ENCODE measurements around the gene CIZ1. TPM values are rescaled to one million over a fixed set of nuclear protein-coding genes. Genes with fewer than 3 reads are reported as not detected.
A peak's percentile ranks its signal among the peaks of the same experiment; 100 is the strongest.

The CIZ1 gene
- total and polyA plus RNA-seq, 4 donors = 36.6 to 83.7 (median 50.5) TPM

DNA sequence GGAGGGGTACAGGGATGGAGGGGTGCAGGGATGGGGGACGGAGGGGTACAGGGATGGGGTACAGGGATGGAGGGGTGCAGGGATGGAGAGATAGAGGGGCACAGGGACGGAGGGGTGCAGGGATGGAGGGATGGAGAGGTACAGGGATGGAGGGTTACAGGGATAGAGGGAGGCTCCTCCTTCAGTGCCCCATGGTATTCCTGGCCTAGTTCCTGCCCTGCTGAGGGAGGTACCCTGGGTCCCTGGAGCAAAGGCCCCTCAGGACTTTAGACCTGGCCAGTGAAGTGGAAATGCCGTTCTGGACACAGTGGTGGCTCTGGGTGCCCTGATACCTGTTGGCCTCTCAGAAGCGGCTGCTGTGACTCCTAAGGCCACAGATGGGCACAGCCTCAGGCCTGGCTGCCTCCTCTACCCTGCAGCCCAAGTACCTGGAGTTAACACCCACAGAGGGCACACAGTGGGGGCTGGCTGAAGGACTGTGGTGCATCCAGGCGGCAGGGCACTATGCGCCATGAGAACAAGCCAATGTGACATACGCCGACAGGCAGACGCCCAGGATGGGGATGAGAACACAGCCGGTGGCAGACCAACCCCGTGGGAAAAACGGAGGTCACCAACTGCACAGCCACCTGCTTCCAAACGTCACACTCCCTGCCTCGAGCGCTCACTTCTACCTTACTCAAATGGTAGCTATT lies 72.3 kb downstream of the CIZ1 start:
- no peaks in the 10 kb centered on the region for H3K27me3 ChIP-seq (ENCODE audit: control insufficient read depth in 3 of 3, insufficient read depth in 3 of 3, low read length in 2 of 3)
- ATAC-seq (ENCODE audit: insufficient read depth, low FRiP score) (no peak), DNase-seq (no peak)
- H3K36me3 ChIP-seq (ENCODE audit: control insufficient read depth in 4 of 4, insufficient read depth in 4 of 4, low read length in 4 of 4) = peaks cover 0 to 32% (median 3%) of the 10 kb centered on the region in 4 donors
- no peak for TF ChIP-seq CTCF (IDR thresholded peaks at IDR 0.05; ENCODE audit: control extremely low read depth, extremely low read depth)
- 81 to 90% methylated on average over 15 of the region's 15 CpGs for WGBS, 2 donors
- H3K27ac ChIP-seq (ENCODE audit: low read depth in 1 of 2, low read length in 1 of 2) = no peak overlapping the region
- H3K4me3 ChIP-seq = no peak overlapping the region
- peaks cover 0 to 7% (median 0%) of the 10 kb centered on the region in 5 donors for H3K4me1 ChIP-seq (ENCODE audit: control insufficient read depth in 5 of 5, insufficient read depth in 5 of 5, low read length in 5 of 5)
- no peaks in the 10 kb centered on the region for H3K9me3 ChIP-seq (ENCODE audit: control insufficient read depth in 4 of 4, insufficient read depth in 3 of 4, low read length in 3 of 4)
- no peak overlapping the region for H3K9ac ChIP-seq (ENCODE audit: insufficient read depth in 1 of 2, low read length in 2 of 2)

- peaks cover 0 to 28% (median 1%) of the 10 kb centered on the region in 4 donors for H3K36me3 ChIP-seq (ENCODE audit: control insufficient read depth in 4 of 4, insufficient read depth in 4 of 4, low read length in 4 of 4)
- H3K27me3 ChIP-seq (ENCODE audit: control insufficient read depth in 3 of 3, insufficient read depth in 3 of 3, low read length in 2 of 3) = no peaks in the 10 kb centered on the region
- no peak for TF ChIP-seq CTCF (IDR thresholded peaks at IDR 0.05; ENCODE audit: control extremely low read depth, extremely low read depth)
- WGBS, 2 donors = 53 to 68% methylated on average over 3 of the region's 3 CpGs
- no peak overlapping the region for H3K9ac ChIP-seq (ENCODE audit: insufficient read depth in 1 of 2, low read length in 2 of 2)
- ATAC-seq (ENCODE audit: insufficient read depth, low FRiP score) (no peak), DNase-seq (no peak)
- peaks cover 0 to 7% (median 0%) of the 10 kb centered on the region in 5 donors for H3K4me1 ChIP-seq (ENCODE audit: control insufficient read depth in 5 of 5, insufficient read depth in 5 of 5, low read length in 5 of 5)
- H3K4me3 ChIP-seq = no peak overlapping the region
- no peak overlapping the region for H3K27ac ChIP-seq (ENCODE audit: low read depth in 1 of 2, low read length in 1 of 2)
- peaks cover 0 to 3% (median 0%) of the 10 kb centered on the region in 4 donors for H3K9me3 ChIP-seq (ENCODE audit: control insufficient read depth in 4 of 4, insufficient read depth in 3 of 4, low read length in 3 of 4)
These were observed 72.9 kb downstream of the CIZ1 start for GRCh38 chr9:128118472-128118857.

- Histone ChIP-seq H3K9ac (ENCODE audit: insufficient read depth in 1 of 2, low read length in 2 of 2) (peak overlapping the region in 1 of 2 donors; percentile 9), H3K4me1 (ENCODE audit: control insufficient read depth in 5 of 5, insufficient read depth in 5 of 5, low read length in 5 of 5) (peaks cover 0 to 7% (median 0%) of the 10 kb centered on the region in 5 donors), H3K27ac (ENCODE audit: low read depth in 1 of 2, low read length in 1 of 2) (no peak overlapping the region), H3K36me3 (ENCODE audit: control insufficient read depth in 4 of 4, insufficient read depth in 4 of 4, low read length in 4 of 4) (peaks cover 0 to 27% (median 0%) of the 10 kb centered on the region in 4 donors), H3K9me3 (ENCODE audit: control insufficient read depth in 4 of 4, insufficient read depth in 3 of 4, low read length in 3 of 4) (peaks cover 0 to 3% (median 0%) of the 10 kb centered on the region in 4 donors), H3K27me3 (ENCODE audit: control insufficient read depth in 3 of 3, insufficient read depth in 3 of 3, low read length in 2 of 3) (no peaks in the 10 kb centered on the region), H3K4me3 (no peak overlapping the region)
- ATAC-seq (ENCODE audit: insufficient read depth, low FRiP score) (peak; percentile 77), DNase-seq (peak; percentile 92 to 93 (median 93))
- WGBS, 2 donors = 13% methylated on average over 27 of the region's 27 CpGs
- TF ChIP-seq CTCF (IDR thresholded peaks at IDR 0.05; ENCODE audit: control extremely low read depth, extremely low read depth) = peak; percentile 100
These were observed 73.5 kb downstream of the CIZ1 start for GRCh38 chr9:128117613-128118471.

Measured in lung (tissue), 12 donors.